TTC549 (cell line): ENCODE results near the gene WFDC10A.
"Not testable (repeated sequence)": the region's sequence is repeated elsewhere in the genome, so short reads cannot be mapped to it uniquely, and the experiment has no call there.

Experiments used
- FAIRE-seq: peaks from 2 replicates; lab custom pipeline; 2012; peaks lifted over from hg19 to GRCh38; lab: Jason Lieb, UNC

Gene WFDC10A

GRCh38 chr20:45629496-45630100, at the start of gene WFDC10A:
Gene WFDC10A, plus strand, starts transcription at chr20:45629739. Its CDS starts 75 bp downstream, at chr20:45629814.
- FAIRE-seq, result peak; percentile 70

GRCh38 chr20:45581702-45582101, 47.8 kb upstream of the WFDC10A start:
- no peak for FAIRE-seq

- no peak for FAIRE-seq
Observed at GRCh38 chr20:45583502-45583901, 46.0 kb upstream of the WFDC10A start.

- FAIRE-seq, result not testable (repeated sequence)
Observed at GRCh38 chr20:45584294-45584693, 45.2 kb upstream of the WFDC10A start.

GRCh38 chr20:45585986-45586385, 43.6 kb upstream of the WFDC10A start:
- FAIRE-seq, result not testable (repeated sequence)

- no peak for FAIRE-seq
Observed at GRCh38 chr20:45588800-45589199, 40.7 kb upstream of the WFDC10A start.

GRCh38 chr20:45589725-45590124, 39.8 kb upstream of the WFDC10A start:
- no peak for FAIRE-seq

- peak; percentile 62 for FAIRE-seq
Observed at GRCh38 chr20:45592574-45593189, 36.9 kb upstream of the WFDC10A start.

- no peak for FAIRE-seq
Observed at GRCh38 chr20:45593498-45593897, 36.0 kb upstream of the WFDC10A start.

GRCh38 chr20:45595235-45595634, 34.3 kb upstream of the WFDC10A start:
- no peak for FAIRE-seq

- no peak for FAIRE-seq
Observed at GRCh38 chr20:45607810-45608209, 21.7 kb upstream of the WFDC10A start.

- no peak for FAIRE-seq
Observed at GRCh38 chr20:45611054-45611453, 18.5 kb upstream of the WFDC10A start.

- no peak for FAIRE-seq
Observed at GRCh38 chr20:45612314-45612713, 17.2 kb upstream of the WFDC10A start.

GRCh38 chr20:45617591-45617990, 11.9 kb upstream of the WFDC10A start:
- FAIRE-seq, result no peak

- no peak for FAIRE-seq
Observed at GRCh38 chr20:45621593-45621992, 7.9 kb upstream of the WFDC10A start.

- FAIRE-seq, result no peak
Observed at GRCh38 chr20:45626540-45626939, 3.0 kb upstream of the WFDC10A start.

GRCh38 chr20:45630371-45630770, 832 bp downstream of the WFDC10A start:
- no peak for FAIRE-seq

GRCh38 chr20:45631184-45631583, 1.6 kb downstream of the WFDC10A start, which contains the start of gene WFDC9:
Gene WFDC9, minus strand, starts transcription at chr20:45631284. Its CDS starts 21,103 bp downstream, at chr20:45610181.
- no peak for FAIRE-seq

GRCh38 chr20:45636513-45636912, 7.0 kb downstream of the WFDC10A start:
- no peak for FAIRE-seq

- FAIRE-seq, result no peak
Observed at GRCh38 chr20:45639687-45640086, 10.1 kb downstream of the WFDC10A start.

GRCh38 chr20:45641076-45641475, 11.5 kb downstream of the WFDC10A start:
- FAIRE-seq, result not testable (repeated sequence)

- not testable (repeated sequence) for FAIRE-seq
Observed at GRCh38 chr20:45645869-45646268, 16.3 kb downstream of the WFDC10A start.

- no peak for FAIRE-seq
Observed at GRCh38 chr20:45646875-45647274, 17.3 kb downstream of the WFDC10A start.

GRCh38 chr20:45647441-45648050, 18.0 kb downstream of the WFDC10A start:
- no peak for FAIRE-seq
